Erythroblast (primary cell): Measurements from ENCODE around the gene AMT.

Source experiments
- GATA1 ChIP-seq: IDR thresholded peaks from 2 replicates; pipeline ENCODE4 v1.6.1; 2011; ENCODE audit warnings: low read depth, mild to moderate bottlenecking, control low read depth, low read length, moderate library complexity
- POLR2A ChIP-seq: IDR thresholded peaks from 2 replicates; pipeline ENCODE4 v1.6.1; 2011; ENCODE audit warnings: mild to moderate bottlenecking, low read length

DNA sequence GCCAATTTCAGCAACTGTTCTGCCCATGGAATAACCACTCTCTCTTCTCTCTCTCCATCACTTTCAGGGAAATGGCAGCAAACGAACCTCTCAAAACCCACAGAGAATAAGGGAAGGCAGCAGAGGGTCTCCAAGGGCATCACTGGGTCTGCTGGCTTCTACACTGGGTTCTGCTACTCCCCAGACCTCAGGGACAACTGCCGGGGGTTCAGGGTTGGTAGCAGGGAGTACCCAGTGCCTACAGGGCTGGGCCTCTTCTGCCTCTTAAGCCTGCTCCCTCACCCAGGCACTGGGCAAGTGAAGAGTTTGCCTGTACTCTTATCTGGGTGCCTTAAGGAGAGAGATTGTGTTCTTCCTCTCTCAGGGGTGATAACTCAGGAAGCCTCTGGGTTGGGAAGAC lies 7.5 kb downstream of the AMT start:
- TF ChIP-seq POLR2A, result no peak
- no peak for TF ChIP-seq GATA1
